Aorta (tissue), 5 donors: Measurements from ENCODE around the gene PRKN. TPM values are rescaled to one million over a fixed set of nuclear protein-coding genes. Genes with fewer than 3 reads are reported as not detected.

Experiments used
- ATAC-seq: fragments of 200-7000 bp; cut with Tn5 transposase; one replicate; pipeline ENCODE4 v1.9.1; 2022; ENCODE audit warnings: moderate library complexity; ENCODE audit not compliant: low FRiP score
- DNase-seq, 2 donors: peaks; one replicate each; pipeline ENCODE4 v3.0.0-alpha.2; 2020
- H3K27ac ChIP-seq, 2 donors: one replicate each; pipeline ENCODE4 v1.5.1; 2013; ENCODE audit warnings: low read length in 2 of 2, mild to moderate bottlenecking in 2 of 2, moderate library complexity in 2 of 2, control low read depth in 1 of 2, inconsistent platforms in 1 of 2, low read depth in 1 of 2
- H3K27me3 ChIP-seq, 2 donors: one replicate each; pipeline ENCODE4 v1.6.1; 2013; ENCODE audit warnings: control low read depth in 1 of 2, low read length in 1 of 2, mild to moderate bottlenecking in 1 of 2, moderate library complexity in 1 of 2; ENCODE audit not compliant: insufficient read depth in 2 of 2, control insufficient read depth in 1 of 2
- H3K36me3 ChIP-seq, 2 donors: one replicate each; pipeline ENCODE4 v1.6.1; 2013; ENCODE audit warnings: control low read depth in 1 of 2, low read length in 1 of 2, mild to moderate bottlenecking in 1 of 2; ENCODE audit not compliant: insufficient read depth in 2 of 2, control insufficient read depth in 1 of 2
- H3K4me1 ChIP-seq, 2 donors: one replicate each; pipeline ENCODE4 v1.6.1; 2013; ENCODE audit warnings: low read length in 2 of 2, control low read depth in 1 of 2, mild to moderate bottlenecking in 1 of 2, moderate library complexity in 1 of 2; ENCODE audit not compliant: insufficient read depth in 2 of 2, control insufficient read depth in 1 of 2
- H3K4me3 ChIP-seq, 2 donors: one replicate each; pipeline ENCODE4 v1.5.1; 2013; ENCODE audit warnings: low read length in 2 of 2, control low read depth in 1 of 2, mild to moderate bottlenecking in 1 of 2
- H3K9me3 ChIP-seq: one replicate; pipeline ENCODE4 v1.6.1; 2013; ENCODE audit warnings: mild to moderate bottlenecking, low read length; ENCODE audit not compliant: control insufficient read depth
- WGBS, 2 donors: extraction: QIAGEN DNeasy Blood & Tissue Kit; methylation state at CpG; one replicate each; pipeline ENCODE4 v1.1.7; 2013; 5-methylcytosine and 5-hydroxymethylcytosine counted together
- intact Hi-C, 2 donors: fragments of 100-400 bp; cut with DNase I; formaldehyde crosslinking; loops; one replicate each; pipeline versions ENCODE4 v1.14.2 to v1.15.0; 2022
- polyA plus RNA-seq, 2 donors: library from polyadenylated mRNA; stranded (reverse); fragments of 200-250 nt; gene quantifications; one replicate each; pipeline ENCODE4 v1.2.3, GENCODE V29; 2013
- total RNA-seq, 2 donors: library from RNA; stranded (reverse); fragmentation: NEBNext Ultra II Directional; extraction: Animal tissue kit (Norgen Biotek cat#: 25700); gene quantifications; one replicate each; pipeline ENCODE4 v1.2.1, GENCODE V29; 2021
- donor health status: healthy with polysubstance abuse.
- donor health status: Bipolar disorder and iron deficiency.
- donor health status: DM: no; HTN: no; CAD: no.
- donor health status: DM: no; HTN: no; CAD: no.
- donor health status: DM: yes; HTN: yes; CAD: no.

The PRKN gene
- total and polyA plus RNA-seq, 4 donors = 1.0 to 17.3 (median 5.7) TPM

DNA sequence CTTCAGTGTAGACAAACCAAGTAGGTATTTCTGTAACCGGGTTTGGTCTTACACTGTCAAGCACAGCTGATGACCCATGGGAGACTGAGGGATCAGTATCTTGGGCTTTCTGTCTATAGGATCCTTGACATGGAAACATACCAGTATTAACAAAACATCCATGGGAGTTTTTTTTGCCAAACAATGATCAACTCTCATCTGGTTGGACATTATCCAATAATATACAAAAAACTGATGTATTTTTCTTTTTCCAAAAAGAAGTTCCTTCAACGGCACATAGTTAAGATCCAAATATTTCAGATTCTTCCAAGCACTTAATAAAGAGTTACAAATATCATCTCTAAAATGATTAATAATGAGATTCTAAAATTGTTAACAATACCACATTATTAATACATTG is 459.9 kb downstream of the PRKN start:
- Histone ChIP-seq H3K4me1 (no peaks in the 10 kb centered on the region), H3K9me3 (no peaks in the 10 kb centered on the region), H3K4me3 (no peak overlapping the region), H3K36me3 (no peaks in the 10 kb centered on the region), H3K27me3 (no peaks in the 10 kb centered on the region), H3K27ac (no peak overlapping the region)
- WGBS, 2 donors = 69 to 84% methylated on average over 2 of the region's 2 CpGs
- intact Hi-C loops = no loop called here
- DNase-seq (no peak), ATAC-seq (no peak)

DNA sequence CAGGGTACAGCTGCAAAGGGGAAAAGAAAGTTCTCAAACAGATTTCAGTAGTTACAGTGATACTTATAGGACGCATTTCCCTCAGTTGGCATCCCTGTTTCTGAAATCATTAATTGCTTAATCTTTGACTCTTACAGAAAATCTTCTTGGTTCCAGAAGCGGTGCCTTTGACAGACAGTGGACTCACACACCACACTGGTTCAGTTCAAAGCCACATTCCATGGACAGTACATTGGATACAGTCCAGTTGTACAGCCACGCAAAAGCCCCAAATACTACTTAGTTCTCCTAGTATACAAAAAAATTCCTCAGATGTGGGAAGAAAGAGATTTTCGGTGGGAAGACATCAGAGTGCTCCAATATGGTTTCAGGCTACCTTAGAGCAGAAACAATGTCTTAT is 460.4 kb downstream of the PRKN start:
- 64 to 65% methylated on average over 4 of the region's 4 CpGs for WGBS, 2 donors
- H3K9me3 ChIP-seq = no peaks in the 10 kb centered on the region
- ATAC-seq (no peak), DNase-seq (no peak)
- no peaks in the 10 kb centered on the region for H3K27me3 ChIP-seq
- intact Hi-C loops = no loop called here
- no peak overlapping the region for H3K4me3 ChIP-seq
- H3K4me1 ChIP-seq = no peaks in the 10 kb centered on the region
- H3K36me3 ChIP-seq = no peaks in the 10 kb centered on the region
- H3K27ac ChIP-seq = no peak overlapping the region

DNA sequence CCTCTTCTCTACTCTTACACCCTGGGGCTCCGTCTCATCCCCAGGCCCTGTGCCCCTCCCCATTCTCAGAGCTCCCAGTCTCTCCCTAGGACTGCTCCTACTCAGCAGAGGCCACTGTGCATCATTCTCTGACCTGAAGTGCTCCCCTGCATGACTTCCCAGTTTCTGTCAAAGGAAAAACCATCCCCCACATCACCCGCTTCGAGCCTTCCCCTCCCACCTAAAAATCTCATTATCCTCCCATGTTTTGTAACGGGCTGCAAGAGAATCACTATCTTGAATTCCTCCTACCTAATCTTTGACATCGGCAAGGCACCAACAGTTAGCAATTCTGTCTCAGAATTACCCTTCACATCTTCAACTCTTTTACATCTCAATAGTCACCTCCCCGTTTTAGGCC is 463.0 kb downstream of the PRKN start:
- Histone ChIP-seq H3K9me3 (no peaks in the 10 kb centered on the region), H3K27me3 (no peaks in the 10 kb centered on the region), H3K4me3 (no peak overlapping the region), H3K27ac (no peak overlapping the region), H3K4me1 (no peaks in the 10 kb centered on the region), H3K36me3 (no peaks in the 10 kb centered on the region)
- no peak for DNase-seq
- WGBS, 2 donors = 90 to 92% methylated on average over 6 of the region's 6 CpGs
- intact Hi-C loops = no loop called here
- no peak for ATAC-seq

DNA sequence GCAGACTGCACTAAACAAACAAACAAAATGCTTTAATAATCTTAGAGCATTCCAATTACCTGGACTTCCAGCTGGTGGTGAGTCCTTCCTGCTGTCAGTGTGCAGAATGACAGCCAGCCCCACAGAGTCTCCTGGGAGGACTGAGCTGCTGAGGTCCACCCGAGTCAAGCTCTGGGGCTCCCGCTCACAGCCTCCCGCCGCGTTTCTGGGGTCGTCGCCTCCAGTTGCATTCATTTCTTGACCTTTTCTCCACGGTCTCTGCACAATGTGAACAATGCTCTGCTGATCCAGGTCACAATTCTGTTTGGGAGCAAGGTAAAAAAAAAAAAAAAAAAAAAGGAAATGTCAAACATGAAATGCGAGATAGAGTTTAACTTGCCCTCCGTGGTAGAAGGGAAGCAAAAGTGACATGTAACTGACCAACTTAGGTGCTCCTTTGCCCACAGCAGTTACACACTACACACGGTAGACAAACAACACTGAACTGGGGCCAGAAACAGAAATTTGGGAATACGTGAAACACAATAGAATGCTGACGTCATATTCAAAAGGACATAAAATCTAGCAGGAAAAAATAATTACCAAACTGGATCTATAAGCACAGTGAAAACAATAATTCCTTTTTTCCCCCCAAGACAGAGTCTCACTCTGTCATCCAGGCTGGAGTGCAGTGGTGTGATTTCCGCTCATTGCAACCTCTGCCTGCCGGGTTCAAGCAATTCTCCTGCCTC is 464.9 kb downstream of the PRKN start:
- no peak overlapping the region for H3K27ac ChIP-seq
- H3K36me3 ChIP-seq = no peaks in the 10 kb centered on the region
- no peak overlapping the region for H3K4me3 ChIP-seq
- no peak for ATAC-seq
- H3K4me1 ChIP-seq = no peaks in the 10 kb centered on the region
- WGBS, 2 donors = 55 to 70% methylated on average over 15 of the region's 15 CpGs
- intact Hi-C loops = no loop called here
- DNase-seq = no peak
- H3K9me3 ChIP-seq = no peaks in the 10 kb centered on the region
- H3K27me3 ChIP-seq = no peaks in the 10 kb centered on the region

DNA sequence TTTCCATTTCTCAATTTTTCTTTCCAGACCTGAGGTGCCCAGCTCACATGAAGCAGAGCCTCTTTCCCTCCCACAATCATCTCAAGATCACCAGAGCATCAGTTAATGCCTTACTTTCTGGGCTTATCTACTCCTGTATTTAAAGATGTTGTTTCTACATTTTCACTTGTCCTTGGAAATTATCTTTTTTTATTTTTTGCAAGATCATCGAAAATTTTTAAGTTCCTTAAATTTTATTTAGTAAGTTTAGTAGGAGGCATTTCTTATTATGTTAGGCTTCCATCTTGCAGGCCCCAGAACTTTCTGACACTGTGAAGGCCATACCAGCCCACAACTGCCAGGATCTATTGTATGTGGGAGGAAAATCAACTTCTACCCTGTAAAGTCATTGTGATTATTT is 466.0 kb downstream of the PRKN start:
- Histone ChIP-seq H3K27me3 (no peaks in the 10 kb centered on the region), H3K27ac (no peak overlapping the region), H3K4me3 (no peak overlapping the region), H3K4me1 (no peaks in the 10 kb centered on the region), H3K36me3 (no peaks in the 10 kb centered on the region), H3K9me3 (no peaks in the 10 kb centered on the region)
- ATAC-seq (no peak), DNase-seq (no peak)
- intact Hi-C loops = no loop called here
- WGBS, 2 donors = 93 to 96% methylated on average over 1 of the region's 1 CpG

DNA sequence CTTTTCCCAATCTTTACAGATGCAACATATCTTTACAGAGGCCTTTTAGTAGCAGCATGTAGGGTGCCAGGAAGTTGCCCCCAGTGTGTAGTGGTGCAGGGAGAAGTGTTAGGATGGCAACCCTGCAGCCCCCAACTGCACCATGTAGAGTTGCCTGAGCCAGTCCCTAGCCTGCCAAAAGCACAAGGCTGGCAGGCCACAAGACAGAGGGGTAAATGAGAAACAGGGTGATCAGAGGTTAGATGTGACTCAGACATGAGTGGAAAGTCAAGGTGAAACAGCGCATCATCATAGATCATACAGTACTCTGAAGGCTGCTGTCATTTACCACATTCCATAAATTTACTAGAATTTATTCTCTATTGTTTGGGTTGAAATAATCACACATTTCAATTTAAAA is 467.5 kb downstream of the PRKN start:
- no peaks in the 10 kb centered on the region for H3K4me1 ChIP-seq
- H3K27me3 ChIP-seq = no peaks in the 10 kb centered on the region
- no peak overlapping the region for H3K27ac ChIP-seq
- WGBS, 2 donors = 98 to 100% methylated on average over 1 of the region's 1 CpG
- H3K9me3 ChIP-seq = no peaks in the 10 kb centered on the region
- intact Hi-C loops = no loop called here
- H3K4me3 ChIP-seq = no peak overlapping the region
- ATAC-seq = no peak
- no peak for DNase-seq
- no peaks in the 10 kb centered on the region for H3K36me3 ChIP-seq

DNA sequence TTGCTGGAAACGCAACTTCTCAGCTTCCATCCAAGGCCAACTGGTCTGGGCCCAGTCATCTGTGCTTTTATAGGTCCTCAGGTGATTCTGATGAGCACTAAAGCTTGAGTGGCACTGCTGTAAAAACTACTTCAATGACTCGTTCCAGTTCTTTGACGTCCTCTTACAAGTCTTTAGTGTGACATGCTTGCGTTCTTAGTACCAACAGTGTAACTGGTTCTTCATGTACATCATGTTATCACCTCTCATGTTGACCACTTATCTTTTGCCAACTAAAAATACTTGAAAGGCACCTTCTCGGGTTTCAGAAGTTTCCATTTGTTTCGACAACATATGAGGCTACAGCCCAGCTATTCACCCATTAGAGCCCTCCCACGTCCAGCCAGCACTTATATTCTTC is 468.9 kb downstream of the PRKN start:
- no peaks in the 10 kb centered on the region for H3K36me3 ChIP-seq
- H3K4me3 ChIP-seq = no peak overlapping the region
- ATAC-seq (no peak), DNase-seq (no peak)
- H3K9me3 ChIP-seq = no peaks in the 10 kb centered on the region
- no peaks in the 10 kb centered on the region for H3K4me1 ChIP-seq
- H3K27me3 ChIP-seq = no peaks in the 10 kb centered on the region
- WGBS, 2 donors = 85% methylated on average over 7 of the region's 7 CpGs
- no peak overlapping the region for H3K27ac ChIP-seq
- intact Hi-C loops = no loop called here

DNA sequence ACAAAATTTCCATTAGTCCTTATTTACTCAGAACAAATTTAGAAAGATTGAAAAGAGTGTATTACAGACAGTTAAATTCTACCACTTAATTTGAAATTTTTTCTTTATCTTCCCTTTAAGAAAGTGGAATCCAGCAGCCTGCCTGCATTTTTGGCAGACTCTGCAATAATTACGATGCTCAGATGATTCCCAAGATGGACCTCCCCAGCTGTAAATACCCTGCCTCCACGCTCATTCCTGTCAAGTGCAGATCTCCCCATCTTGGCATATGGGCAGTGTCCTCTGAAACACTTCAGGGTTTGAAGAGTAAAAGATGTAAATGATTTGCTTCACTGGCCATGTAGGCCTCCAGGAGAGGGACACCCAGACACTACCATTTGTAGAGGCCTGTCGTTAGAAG is 471.2 kb downstream of the PRKN start:
- no peak overlapping the region for H3K27ac ChIP-seq
- WGBS, 2 donors = 81 to 84% methylated on average over 3 of the region's 3 CpGs
- ATAC-seq = no peak

DNA sequence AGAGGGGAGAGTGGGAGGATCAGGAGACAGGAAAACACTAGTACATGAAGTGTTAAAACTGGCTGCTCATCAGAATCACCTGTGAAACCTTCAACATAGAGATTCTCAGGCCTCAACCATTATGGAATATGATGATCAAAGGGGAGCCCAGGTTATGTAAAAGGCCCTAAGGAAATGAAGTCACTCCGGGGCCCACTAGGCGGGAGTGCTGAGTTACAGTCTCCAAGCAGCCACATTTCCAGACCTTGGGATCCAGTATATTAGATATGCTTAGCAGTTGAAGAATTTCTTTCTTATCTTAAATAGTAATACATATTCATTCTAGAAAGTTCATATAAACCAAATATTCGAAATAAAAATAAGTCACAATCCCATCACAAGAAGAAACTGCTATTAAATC is 476.3 kb downstream of the PRKN start:
- ATAC-seq = no peak
- no peak overlapping the region for H3K27ac ChIP-seq
- H3K4me3 ChIP-seq = no peak overlapping the region
- H3K4me1 ChIP-seq = no peaks in the 10 kb centered on the region
- no peaks in the 10 kb centered on the region for H3K36me3 ChIP-seq
- intact Hi-C loops = no loop called here
- no peaks in the 10 kb centered on the region for H3K27me3 ChIP-seq
- no peak for DNase-seq
- WGBS, 2 donors = 76 to 78% methylated on average over 3 of the region's 3 CpGs
- no peaks in the 10 kb centered on the region for H3K9me3 ChIP-seq

More for the DNA sequence above, 471.2 kb downstream of the PRKN start:
- DNase-seq = no peak
- Histone ChIP-seq H3K36me3 (no peaks in the 10 kb centered on the region), H3K4me3 (no peak overlapping the region), H3K4me1 (no peaks in the 10 kb centered on the region), H3K27me3 (no peaks in the 10 kb centered on the region), H3K9me3 (no peaks in the 10 kb centered on the region)
- intact Hi-C loops = no loop called here
